Renal cortex interstitium (tissue), 3 donors: ENCODE results near the gene ZNF99. TPM values are rescaled to one million over a fixed set of nuclear protein-coding genes. Genes with fewer than 3 reads are reported as not detected.

ENCODE experiments used
- polyA plus RNA-seq, 3 donors: library from polyadenylated mRNA; unstranded; fragments of 120-200 nt; gene quantifications; one replicate each; pipeline ENCODE4 v1.2.1, GENCODE V29; 2013; ENCODE audit not compliant: insufficient read length in 3 of 3

Gene ZNF99
- polyA plus RNA-seq, 3 donors: 0.34 to 1.1 (median 0.45) TPM

Other genes starting within 250 kb of the ZNF99 start
- gene ZNF492, start 149.8 kb downstream of the ZNF99 start, polyA plus RNA-seq: 1 to 10 TPM; 2.6 to 3.4 (median 2.8) TPM
- under 1 TPM in 1 of 3 donors, not detected in 2; 0.09 TPM for gene ZNF723, start 48.1 kb upstream of the ZNF99 start, polyA plus RNA-seq
- under 1 TPM in 2 of 3 donors, not detected in 1; 0.13 to 0.20 TPM for gene ZNF728, start 219.0 kb upstream of the ZNF99 start, polyA plus RNA-seq